Activated CD4-positive, alpha-beta memory T cell treated with anti-CD3 and anti-CD28 coated beads, Interleukin-2, amount 10 ng/mL, durations not matched to agents 7 days and 5 days (primary cell): Measurements from ENCODE around the gene TMEM140. TPM values are rescaled to one million over a fixed set of nuclear protein-coding genes. Genes with fewer than 3 reads are reported as not detected.

Experiments used
- CTCF ChIA-PET: fragments of 350-600 bp; sonication (Branson Sonifier 250); formaldehyde crosslinking; loops from one replicate; lab custom pipeline; 2021; ENCODE audit warnings: antibody characterized with exemption, inconsistent platforms; lab: Charles Lee
- POLR2A ChIA-PET: fragments of 350-600 bp; sonication (Branson Sonifier 250); formaldehyde crosslinking; loops from one replicate; lab custom pipeline; 2021; ENCODE audit warnings: antibody characterized with exemption; lab: Charles Lee
- DNase-seq: peaks from one replicate; pipeline ENCODE4 v3.0.0-alpha.2; 2020
- H3K27ac Mint-ChIP-seq: one replicate; pipeline ENCODE4 v1.8.0; 2021; ENCODE audit warnings: mild to moderate bottlenecking, mixed read lengths
- H3K27me3 Mint-ChIP-seq: one replicate; pipeline ENCODE4 v1.8.0; 2021; ENCODE audit warnings: mixed read lengths
- H3K36me3 Mint-ChIP-seq: one replicate; pipeline ENCODE4 v1.8.0; 2021; ENCODE audit warnings: low read depth, mixed read lengths
- H3K4me1 Mint-ChIP-seq: one replicate; pipeline ENCODE4 v1.8.0; 2021; ENCODE audit warnings: mixed read lengths
- H3K4me3 Mint-ChIP-seq: one replicate; pipeline ENCODE4 v1.8.0; 2021; ENCODE audit warnings: mild to moderate bottlenecking, mixed read lengths
- H3K9me3 Mint-ChIP-seq: one replicate; pipeline ENCODE4 v1.8.0; 2021; ENCODE audit warnings: mixed read lengths
- total RNA-seq, 2 experiments: library from RNA; stranded (reverse); gene quantifications; one replicate each; pipeline ENCODE4 v1.2.3, GENCODE V29; 2021

The TMEM140 gene
- total RNA-seq, 2 experiments from 2014 or later = 36.5 to 37.1 TPM

- ChIA-PET CTCF (no interaction called here), POLR2A (interaction anchor here (0.7 kb wide), 1 partner anchor 746 kb away, joined by 4 read pairs; no protein-coding TSS in a partner anchor)
- no peak overlapping the region for H3K4me3 Mint-ChIP-seq
- H3K9me3 Mint-ChIP-seq = no peaks in the 10 kb centered on the region
- no peaks in the 10 kb centered on the region for H3K36me3 Mint-ChIP-seq
- H3K4me1 Mint-ChIP-seq = peaks cover 16% of the 10 kb centered on the region
- no peak overlapping the region for H3K27ac Mint-ChIP-seq
- DNase-seq = no peak
- H3K27me3 Mint-ChIP-seq = no peaks in the 10 kb centered on the region
Measured at GRCh38 chr7:135213831-135214230, 66.0 kb downstream of the TMEM140 start.

- peaks cover 13% of the 10 kb centered on the region for H3K4me1 Mint-ChIP-seq
- no peaks in the 10 kb centered on the region for H3K27me3 Mint-ChIP-seq
- H3K36me3 Mint-ChIP-seq = no peaks in the 10 kb centered on the region
- H3K27ac Mint-ChIP-seq = no peak overlapping the region
- no peaks in the 10 kb centered on the region for H3K9me3 Mint-ChIP-seq
- no peak for DNase-seq
- CTCF ChIA-PET = no interaction called here
- no peak overlapping the region for H3K4me3 Mint-ChIP-seq
- POLR2A ChIA-PET = no interaction called here
Measured at GRCh38 chr7:135215180-135215579, 67.3 kb downstream of the TMEM140 start.

GRCh38 chr7:135215698-135216097 lies 67.8 kb downstream of the TMEM140 start:
- POLR2A ChIA-PET = no interaction called here
- peaks cover 8% of the 10 kb centered on the region for H3K4me1 Mint-ChIP-seq
- CTCF ChIA-PET = no interaction called here

More at GRCh38 chr7:135215698-135216097, 67.8 kb downstream of the TMEM140 start:
- DNase-seq = no peak
- no peaks in the 10 kb centered on the region for H3K9me3 Mint-ChIP-seq
- H3K4me3 Mint-ChIP-seq = no peak overlapping the region
- H3K27me3 Mint-ChIP-seq = no peaks in the 10 kb centered on the region
- no peak overlapping the region for H3K27ac Mint-ChIP-seq
- H3K36me3 Mint-ChIP-seq = no peaks in the 10 kb centered on the region

Other genes with a start within 250 kb of the TMEM140 start
- 1 to 10 TPM; 2.8 to 3.4 TPM for gene AGBL3, start 161.6 kb upstream of the TMEM140 start, total RNA-seq
- gene CYREN, start 22.6 kb downstream of the TMEM140 start, total RNA-seq = 10 to 100 TPM; 32.0 to 32.1 TPM
- gene WDR91, start 63.5 kb downstream of the TMEM140 start, total RNA-seq = 10 to 100 TPM; 10.7 to 11.6 TPM
- not detected for gene STRA8, start 85.8 kb downstream of the TMEM140 start, total RNA-seq